K562 (cell line): ENCODE data around the gene SLC10A1. TPM values are rescaled to one million over a fixed set of nuclear protein-coding genes. Genes with fewer than 3 reads are reported as not detected.
A peak's percentile ranks its signal among the peaks of the same experiment; 100 is the strongest.

ENCODE experiments used
- ATAC-seq: fragments of 200-7000 bp; cut with Tn5 transposase; 3 replicates; pipeline ENCODE4 v1.9.1; 2020; ENCODE audit warnings: moderate library complexity
- BruUV-seq: library from RNA; stranded (reverse); fragments of 400-500 nt; replicated peaks from 2 replicates; lab custom pipeline; 2021; lab: Mats Ljungman, UMichigan
- CTCF ChIA-PET: fragments of 300-600 bp; formaldehyde crosslinking; extraction: SDS; loops from one replicate; lab custom pipeline; 2021; ENCODE audit warnings: low intra/inter-chr PET ratio; lab: Yijun Ruan, JAX
- POLR2A ChIA-PET: fragments of 300-600, 350-650 bp; sonication (Branson Sonifier 250); formaldehyde crosslinking; extraction: SDS; loops from one replicate; lab custom pipeline; 2021; ENCODE audit warnings: antibody characterized with exemption, inconsistent platforms; lab: Yijun Ruan, JAX
- DNase-seq, 4 experiments: peaks; one replicate each; pipeline versions ENCODE4 v3.0.0 to v3.0.0-alpha.2; 2011 to 2018; ENCODE audit warnings: low spot score in 3 of 4, mixed read lengths in 3 of 4; ENCODE audit errors: extremely low read depth in 1 of 4
- FAIRE-seq: peaks from 2 replicates; lab custom pipeline; 2011; peaks lifted over from hg19 to GRCh38; lab: Jason Lieb, UNC
- H2AFZ ChIP-seq: 2 replicates; pipeline ENCODE4 v1.6.0; 2011; ENCODE audit warnings: low read depth, low read length, control low read depth, inconsistent platforms
- H3K27ac ChIP-seq: fragments of 200-600 bp; 3 replicates; pipeline ENCODE4 v1.8.0; 2011; ENCODE audit warnings: low read depth, mild to moderate bottlenecking, control low read depth, inconsistent platforms, low read length, moderate library complexity, mixed read lengths; ENCODE audit errors: extremely low read depth
- H3K27me3 ChIP-seq, 2 experiments: fragments of 300-600 bp in 1 of 2; 2 replicates in 1 of 2; 3 replicates in 1 of 2; pipeline versions ENCODE4 v1.6.0 to v1.8.0; 2011; ENCODE audit warnings: inconsistent platforms in 2 of 2, low read length in 2 of 2, mild to moderate bottlenecking in 1 of 2, mixed read lengths in 1 of 2, moderate library complexity in 1 of 2; ENCODE audit not compliant: control insufficient read depth in 2 of 2, insufficient read depth in 2 of 2
- H3K36me3 ChIP-seq: fragments of 300-600 bp; 3 replicates; pipeline ENCODE4 v1.8.0; 2011; ENCODE audit warnings: mild to moderate bottlenecking, low read length, inconsistent platforms; ENCODE audit not compliant: control insufficient read depth, insufficient read depth
- H3K4me1 ChIP-seq, 2 experiments: fragments of 200-600 bp in 1 of 2; replicated peaks in 1 of 2; 2 replicates in 1 of 2; 3 replicates in 1 of 2; pipeline versions ENCODE4 v1.5.1 to v1.8.0; 2011; ENCODE audit warnings: inconsistent platforms in 2 of 2, low read length in 2 of 2, mild to moderate bottlenecking in 1 of 2, mixed read lengths in 1 of 2, moderate library complexity in 1 of 2; ENCODE audit not compliant: control insufficient read depth in 2 of 2, insufficient read depth in 2 of 2
- H3K4me2 ChIP-seq: 2 replicates; pipeline ENCODE4 v1.6.1; 2011; ENCODE audit warnings: low read length, control low read depth, inconsistent platforms, mixed read lengths; ENCODE audit not compliant: insufficient read depth
- H3K4me3 ChIP-seq: fragments of 200-600 bp; sonication (generic), shearing (Covaris generic); 2 replicates; pipeline ENCODE4 v1.5.1; 2016; ENCODE audit warnings: control low read depth, inconsistent platforms
- H3K79me2 ChIP-seq: fragments of 200-600 bp; 3 replicates; pipeline ENCODE4 v1.8.0; 2011; ENCODE audit warnings: low read length, inconsistent platforms; ENCODE audit not compliant: control insufficient read depth, insufficient read depth
- H3K9ac ChIP-seq, 2 experiments: 2 replicates each; pipeline versions ENCODE4 v1.6.0 to v1.6.1; 2011; ENCODE audit warnings: low read depth in 2 of 2, low read length in 2 of 2, control low read depth in 1 of 2, inconsistent platforms in 1 of 2, mild to moderate bottlenecking in 1 of 2, mixed read lengths in 1 of 2; ENCODE audit not compliant: insufficient read depth in 1 of 2
- H3K9me1 ChIP-seq: one replicate; pipeline ENCODE4 v1.6.0; 2011; ENCODE audit warnings: inconsistent platforms, mild to moderate bottlenecking, low read length, moderate library complexity; ENCODE audit not compliant: control insufficient read depth, insufficient read depth
- H3K9me3 ChIP-seq: replicated peaks from 2 replicates; pipeline ENCODE4 v1.5.1; 2011; ENCODE audit warnings: low read depth, low read length, inconsistent platforms; ENCODE audit not compliant: control insufficient read depth, insufficient read depth
- H4K20me1 ChIP-seq: replicated peaks from 2 replicates; pipeline ENCODE4 v1.6.1; 2011; ENCODE audit warnings: low read length, inconsistent platforms, mixed read lengths; ENCODE audit not compliant: control insufficient read depth, insufficient read depth
- CHD4 ChIP-seq: fragments of 200-600 bp; sonication (generic); IDR thresholded peaks from 3 replicates; pipeline ENCODE4 v1.6.1; 2012; ENCODE audit warnings: low read depth, mild to moderate bottlenecking, mixed read lengths, low read length, inconsistent platforms; ENCODE audit not compliant: insufficient read depth, insufficient replicate concordance, poor library complexity, severe bottlenecking
- CTCF ChIP-seq, 3 experiments: IDR thresholded peaks in 2 of 3; conservative IDR thresholded peaks in 1 of 3; 2 replicates each; pipeline ENCODE4 v1.5.1; 2011 to 2012; ENCODE audit warnings: low read length in 3 of 3, mild to moderate bottlenecking in 3 of 3, control low read depth in 2 of 3, improper control_type of control experiment in 1 of 3, inconsistent platforms in 1 of 3, low read depth in 1 of 3, mixed read lengths in 1 of 3, moderate library complexity in 1 of 3; ENCODE audit not compliant: insufficient read depth in 2 of 3
- ELF1 ChIP-seq: fragments of 200-800 bp; sonication (Bioruptor generic); IDR thresholded peaks from 2 replicates; pipeline ENCODE4 v1.6.1; 2016; ENCODE audit warnings: missing genetic modification characterization, missing compliant biosample characterization
- ELF4 ChIP-seq: fragments of 450-650 bp; formaldehyde crosslinking; IDR thresholded peaks from 2 replicates; pipeline ENCODE4 v1.4.0; 2022; ENCODE audit warnings: missing genetic modification characterization
- FOXA1 ChIP-seq: fragments of 450-650 bp; IDR thresholded peaks from 2 replicates; pipeline ENCODE4 v1.6.1; 2016; ENCODE audit warnings: mild to moderate bottlenecking, borderline replicate concordance
- POLR2AphosphoS2 ChIP-seq: IDR thresholded peaks from 2 replicates; pipeline ENCODE4 v1.6.1; 2012; ENCODE audit warnings: low read length, improper control_type of control experiment
- SIRT6 ChIP-seq: IDR thresholded peaks from one replicate; pipeline ENCODE4 v1.6.1; 2012; ENCODE audit warnings: low read depth, mild to moderate bottlenecking, control low read depth, inconsistent platforms, low read length, moderate library complexity
- TAF15 ChIP-seq: fragments of 200-400 bp; formaldehyde crosslinking; IDR thresholded peaks from 2 replicates; pipeline ENCODE4 v1.6.1; 2017; ENCODE audit warnings: mild to moderate bottlenecking, low read depth, low read length, moderate library complexity
- ZNF224 ChIP-seq: sonication (generic); formaldehyde crosslinking; IDR thresholded peaks from 2 replicates; pipeline ENCODE4 v1.8.0; 2022; ENCODE audit warnings: mild to moderate bottlenecking, missing genetic modification reagents
- WGBS: fragments of 100-300 bp; shearing (Covaris generic); methylation state at CpG from one replicate; pipeline ENCODE4 v1.1.6; 2016; ENCODE audit warnings: low coverage, mixed read lengths; ENCODE audit not compliant: insufficient coverage; ENCODE audit errors: missing lambda C conversion rate; 5-methylcytosine and 5-hydroxymethylcytosine counted together
- in situ Hi-C: fragments of 300-500 bp; cut with MboI; formaldehyde crosslinking; loops from 4 replicates; pipeline ENCODE4 v1.15.0; 2018; ENCODE audit warnings: inconsistent platforms, mixed read lengths
- intact Hi-C: fragments of 100-400 bp; cut with micrococcal nuclease; formaldehyde crosslinking; loops from 2 replicates; pipeline ENCODE4 v1.14.2; 2022
- polyA plus RNA-seq, 8 experiments: library from polyadenylated mRNA; depleted of rRNA in 4 of 8; stranded (reverse) in 5 of 8; unstranded in 3 of 8; fragments of >200 nt; fragmentation: Nextera tagmentation in 2 of 8; fragmentation: Illumina TruSeq in 1 of 8; extraction: Ambion mirVana in 2 of 8; extraction: Trizol in 1 of 8; gene quantifications; 2 replicates each; pipeline versions ENCODE4 v1.2.1 to v1.2.3, GENCODE V29; 2011 to 2014; ENCODE audit warnings: inconsistent platforms in 1 of 8, missing spikeins in 1 of 8
- total RNA-seq, 7 experiments: library from RNA; depleted of rRNA in 6 of 7; stranded (reverse); fragments of >200 nt in 6 of 7; fragmentation: Illumina TruSeq in 2 of 7; extraction: Trizol in 2 of 7; gene quantifications; 2 replicates each; pipeline versions ENCODE4 v1.2.1 to v1.2.3, GENCODE V29; 2011 to 2021; ENCODE audit warnings: low replicate concordance in 1 of 7
- TF ChIP-seq, protein P1 (sequence below): fragments of 450-650 bp; formaldehyde crosslinking; IDR thresholded peaks from 2 replicates; pipeline ENCODE4 v1.4.0; 2020; ENCODE audit warnings: mild to moderate bottlenecking, moderate library complexity

The SLC10A1 gene
- total and polyA plus RNA-seq, 9 of the 15 experiments (the other 6 are each of a cell fraction or from before 2014, with no cell fraction given) = not detected

GRCh38 chr14:69839661-69840060, 42.6 kb upstream of the SLC10A1 start:
- ChIA-PET POLR2A (interaction anchor here (0.6 kb wide), 1 partner anchor 724 kb away, joined by 3 read pairs; no protein-coding TSS in a partner anchor), CTCF (no interaction called here)
- in situ Hi-C loops = no loop called here

DNA sequence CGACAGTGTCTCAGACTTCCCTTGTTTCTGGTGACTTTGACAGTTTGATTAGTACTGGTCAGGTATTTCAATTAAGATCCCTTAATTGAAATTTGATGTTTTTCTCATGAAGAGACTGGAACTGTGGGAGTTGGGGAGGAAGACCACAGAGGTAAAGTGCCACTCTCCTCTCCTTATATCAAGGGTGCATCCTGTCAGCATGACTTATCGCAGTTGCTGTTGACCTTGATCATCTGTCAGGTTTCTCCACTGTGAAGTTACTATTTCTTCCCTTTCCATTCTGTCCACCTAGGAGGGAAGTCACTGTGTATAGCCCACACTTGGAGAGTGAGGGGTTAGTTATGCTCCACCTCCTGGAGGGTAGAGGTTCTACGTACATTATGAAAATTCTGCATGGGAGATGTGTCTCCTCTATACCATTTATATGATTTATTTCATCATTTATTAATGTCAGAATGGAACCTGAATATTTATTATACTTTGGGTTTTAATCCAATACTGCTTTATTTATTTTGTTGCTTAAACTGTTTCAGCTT, 41.9 kb upstream of the SLC10A1 start:
- ChIA-PET POLR2A (interaction anchor here (0.7 kb wide), 1 partner anchor 72 kb away, joined by 3 read pairs; no protein-coding TSS in a partner anchor), CTCF (no interaction called here)
- Histone ChIP-seq H4K20me1 (no peaks in the 10 kb centered on the region), H3K27me3 (peaks cover 2 to 8% of the 10 kb centered on the region in 2 experiments; a peak in 2 of 5 replicates), H3K9me3 (no peaks in the 10 kb centered on the region), H3K36me3 (no peaks in the 10 kb centered on the region), H3K79me2 (no peaks in the 10 kb centered on the region), H3K4me3 (no peak overlapping the region), H3K27ac (no peak overlapping the region), H3K9ac (no peak overlapping the region), H2AFZ (no peak overlapping the region), H3K4me2 (no peak overlapping the region), H3K4me1 (no peaks in the 10 kb centered on the region), H3K9me1 (no peaks in the 10 kb centered on the region)
- TF ChIP-seq ELF1 (tag) = no peak
- TF ChIP-seq ZNF224 = no peak
- TF ChIP-seq FOXA1 = no peak
- no peak for TF ChIP-seq TAF15
- TF ChIP-seq CTCF (IDR thresholded peaks at IDR 0.05 in 2 of 3, conservative IDR thresholded peaks at IDR 0.05 in 1 of 3; ENCODE audit: insufficient read depth in 2 of 3, low read depth in 1 of 3, low read length in 3 of 3) = no peak
- TF ChIP-seq SIRT6 = no peak
- TF ChIP-seq CHD4 = no peak
- 0% methylated on average over 3 of the region's 3 CpGs for whole genome bisulfite sequencing
- no peak for DNase-seq
- in situ Hi-C loops = no loop called here
- no peak for FAIRE-seq
- ATAC-seq = no peak
- intact Hi-C loops = no loop called here
- no TSS peak for BruUV-seq

More at GRCh38 chr14:69839661-69840060, 42.6 kb upstream of the SLC10A1 start:
- Histone ChIP-seq H3K4me3 (no peak overlapping the region), H3K4me2 (no peak overlapping the region), H3K36me3 (no peaks in the 10 kb centered on the region), H2AFZ (no peak overlapping the region), H4K20me1 (no peaks in the 10 kb centered on the region), H3K79me2 (no peaks in the 10 kb centered on the region), H3K9me3 (no peaks in the 10 kb centered on the region), H3K27ac (no peak overlapping the region), H3K9me1 (no peaks in the 10 kb centered on the region), H3K9ac (no peak overlapping the region), H3K4me1 (no peaks in the 10 kb centered on the region), H3K27me3 (peaks cover 2 to 8% of the 10 kb centered on the region in 2 experiments; a peak in 2 of 5 replicates)
- no peak for TF ChIP-seq POLR2AphosphoS2
- TF ChIP-seq ELF4 (CRISPR knock-in tag) = no peak
- TF ChIP-seq, protein P1, sequence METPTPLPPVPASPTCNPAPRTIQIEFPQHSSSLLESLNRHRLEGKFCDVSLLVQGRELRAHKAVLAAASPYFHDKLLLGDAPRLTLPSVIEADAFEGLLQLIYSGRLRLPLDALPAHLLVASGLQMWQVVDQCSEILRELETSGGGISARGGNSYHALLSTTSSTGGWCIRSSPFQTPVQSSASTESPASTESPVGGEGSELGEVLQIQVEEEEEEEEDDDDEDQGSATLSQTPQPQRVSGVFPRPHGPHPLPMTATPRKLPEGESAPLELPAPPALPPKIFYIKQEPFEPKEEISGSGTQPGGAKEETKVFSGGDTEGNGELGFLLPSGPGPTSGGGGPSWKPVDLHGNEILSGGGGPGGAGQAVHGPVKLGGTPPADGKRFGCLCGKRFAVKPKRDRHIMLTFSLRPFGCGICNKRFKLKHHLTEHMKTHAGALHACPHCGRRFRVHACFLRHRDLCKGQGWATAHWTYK (CRISPR knock-in tag) = no peak
- DNase-seq = no peak
- FAIRE-seq = peak; percentile 58
- no TSS peak for BruUV-seq
- WGBS = 0% methylated on average over 3 of the region's 3 CpGs
- intact Hi-C loops = no loop called here
- no peak for ATAC-seq
